ENCODE data around the gene TANC1.
"Not testable (repeated sequence)": the region's sequence is repeated elsewhere in the genome, so short reads cannot be mapped to it uniquely, and the experiment has no call there.

The TANC1 gene

GRCh38 chr2:159034713-159035112 is 66.3 kb downstream of the TANC1 start:
- H3K27ac ChIP-seq = no peak overlapping the region
- TF ChIP-seq ZFX (IDR thresholded peaks at IDR 0.05; ENCODE audit: borderline replicate concordance) (no peak), CTCF (IDR thresholded peaks at IDR 0.05) (no peak)

GRCh38 chr2:159035790-159036411 is 67.5 kb downstream of the TANC1 start:
- H3K27ac ChIP-seq = no peak overlapping the region
- TF ChIP-seq ZFX (IDR thresholded peaks at IDR 0.05; ENCODE audit: borderline replicate concordance) = no peak
- TF ChIP-seq CTCF (IDR thresholded peaks at IDR 0.05) = peak; percentile 32

DNA sequence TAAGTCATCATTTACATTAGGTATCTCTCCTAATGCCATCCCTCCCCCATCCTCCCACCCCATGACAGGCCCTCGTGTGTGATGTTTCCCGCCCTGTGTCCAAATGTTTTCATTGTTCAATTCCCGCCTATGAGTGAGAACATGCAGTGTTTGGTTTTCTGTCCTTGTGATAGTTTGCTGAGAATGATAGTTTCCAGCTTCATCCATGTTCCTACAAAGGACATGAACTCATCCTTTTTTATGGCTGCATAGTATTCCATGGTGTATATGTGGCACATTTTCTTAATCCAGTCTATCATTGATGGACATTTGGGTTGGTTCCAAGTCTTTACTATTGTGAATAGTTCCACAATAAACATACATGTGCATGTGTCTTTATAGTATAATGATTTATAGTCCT is 68.0 kb downstream of the TANC1 start:
- not testable (repeated sequence) for H3K27ac ChIP-seq

DNA sequence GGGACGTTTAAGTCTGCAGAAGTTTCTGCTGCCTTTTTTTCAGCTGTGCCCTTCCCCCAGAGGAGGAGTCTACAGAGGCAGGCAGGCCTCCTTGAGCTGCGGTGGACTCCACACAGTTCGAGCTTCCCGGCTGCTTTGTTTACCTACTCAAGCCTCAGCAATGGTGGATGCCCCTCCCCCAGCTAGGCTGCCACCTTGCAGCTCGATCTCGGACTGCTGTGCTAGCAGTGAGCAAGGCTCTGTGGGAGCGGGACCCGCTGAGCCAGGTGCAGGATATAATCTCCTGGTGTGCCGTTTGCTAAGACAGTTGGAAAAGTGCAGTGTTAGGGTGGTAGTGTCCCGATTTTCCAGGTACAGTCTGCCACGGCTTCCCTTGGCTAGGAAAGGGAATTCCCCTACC is 72.9 kb downstream of the TANC1 start:
- H3K27ac ChIP-seq = not testable (repeated sequence)

- TF ChIP-seq CTCF (IDR thresholded peaks at IDR 0.05) (no peak), ZFX (IDR thresholded peaks at IDR 0.05; ENCODE audit: borderline replicate concordance) (no peak)
- no peak overlapping the region for H3K27ac ChIP-seq
Measured at GRCh38 chr2:159042115-159042850, 73.8 kb downstream of the TANC1 start.

DNA sequence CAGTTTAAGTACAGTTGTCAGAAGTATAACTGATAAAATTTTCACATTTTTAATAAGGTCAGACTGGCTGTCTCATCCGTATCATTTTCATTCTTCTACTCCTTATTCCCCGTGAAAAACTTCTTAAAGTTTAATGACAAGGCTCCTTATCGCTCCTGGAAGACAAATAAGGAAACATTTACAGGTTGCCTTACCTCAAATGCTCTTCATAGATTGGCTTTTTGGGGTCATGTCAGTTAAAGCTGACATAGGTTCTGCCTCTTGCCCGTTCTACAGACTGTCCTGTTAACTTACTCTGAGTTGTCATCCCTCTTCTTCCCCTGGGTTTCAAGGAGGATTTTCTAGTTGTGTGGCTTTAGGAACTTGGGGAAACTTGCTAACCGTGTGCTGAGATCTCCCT is 75.3 kb downstream of the TANC1 start:
- no peak overlapping the region for H3K27ac ChIP-seq
- TF ChIP-seq CTCF (IDR thresholded peaks at IDR 0.05) (no peak), ZFX (IDR thresholded peaks at IDR 0.05; ENCODE audit: borderline replicate concordance) (no peak)

DNA sequence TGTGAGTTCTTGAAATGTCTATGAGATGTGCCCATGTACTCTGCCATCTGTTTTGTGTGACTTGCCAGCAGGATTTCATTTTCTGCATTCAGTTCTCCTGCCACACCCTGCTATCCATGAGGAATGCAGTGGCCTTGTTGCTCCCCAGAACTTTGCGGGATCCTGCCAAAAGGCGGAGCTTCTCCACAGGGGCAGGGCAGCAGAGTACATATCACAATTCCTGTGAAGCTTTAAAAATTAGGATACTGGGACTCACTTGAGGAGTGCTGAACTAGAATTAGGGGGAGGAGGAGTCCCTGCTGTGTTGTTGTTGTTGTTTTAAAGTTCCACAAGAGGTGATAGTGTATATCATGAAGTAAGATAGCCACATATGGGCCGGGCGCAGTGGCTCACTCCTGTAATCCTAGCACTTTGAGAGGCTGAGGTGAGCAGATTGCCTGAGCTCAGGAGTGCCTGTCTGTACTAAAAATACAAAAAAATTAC is 76.4 kb downstream of the TANC1 start:
- TF ChIP-seq ZFX (IDR thresholded peaks at IDR 0.05; ENCODE audit: borderline replicate concordance) (no peak), CTCF (IDR thresholded peaks at IDR 0.05) (no peak)
- no peak overlapping the region for H3K27ac ChIP-seq

DNA sequence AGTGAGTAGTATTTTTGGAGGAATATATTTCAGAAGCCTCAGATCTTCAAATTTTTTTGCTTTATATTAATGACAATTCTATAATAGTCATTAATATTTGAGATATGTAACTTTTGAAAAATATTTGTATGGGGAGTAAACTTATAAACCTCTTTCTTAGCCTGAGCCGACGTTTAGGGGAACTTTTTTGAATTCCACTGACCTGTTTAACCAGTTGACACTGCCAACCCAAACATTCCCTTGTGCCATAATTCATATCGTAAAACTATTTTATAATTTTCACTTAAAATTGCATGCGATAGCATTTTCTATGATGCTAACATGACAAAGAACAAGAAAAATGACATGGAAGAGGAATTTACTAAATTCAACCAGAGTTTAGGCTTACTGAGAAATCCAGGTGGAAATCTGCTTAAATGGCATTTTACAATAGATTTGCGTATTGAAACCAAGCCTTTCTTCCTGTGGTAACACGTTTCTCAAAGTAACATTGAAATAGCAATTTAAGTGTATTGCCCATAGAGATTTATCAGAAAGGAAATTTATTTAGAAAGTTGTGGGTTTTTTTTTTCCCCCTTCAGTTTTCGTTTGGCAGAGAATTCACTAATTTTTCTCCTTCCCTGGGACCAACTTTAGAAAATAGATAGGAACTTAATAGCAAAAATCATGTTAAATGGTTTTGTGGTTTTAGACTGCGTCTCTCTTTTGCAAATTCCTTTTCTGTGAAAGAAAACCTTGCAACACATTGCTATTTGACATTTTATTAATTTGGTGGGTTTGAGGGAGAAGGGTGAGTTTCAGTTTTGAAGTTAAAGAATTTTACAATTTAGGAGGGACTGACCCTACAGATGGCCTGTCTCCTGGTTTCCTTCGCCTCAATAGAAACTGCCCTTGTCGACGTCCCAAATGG is 77.4 kb downstream of the TANC1 start:
- TF ChIP-seq CTCF (IDR thresholded peaks at IDR 0.05) = no peak
- no peak overlapping the region for H3K27ac ChIP-seq
